H9 (cell line): ENCODE measurements around the gene B3GALT4. TPM values are rescaled to one million over a fixed set of nuclear protein-coding genes. Genes with fewer than 3 reads are reported as not detected.

ENCODE experiments used
- DNase-seq: peaks from one replicate; pipeline ENCODE4 v3.0.0-alpha.2; 2017
- H2AFZ ChIP-seq: one replicate; pipeline ENCODE4 v1.6.1; 2013; ENCODE audit warnings: mild to moderate bottlenecking, low read length, control low read depth, moderate library complexity
- H2AK5ac ChIP-seq: 2 replicates; pipeline ENCODE4 v1.6.1; 2013; ENCODE audit warnings: low read length, control low read depth, mixed read lengths; ENCODE audit not compliant: insufficient read length
- H2BK120ac ChIP-seq: one replicate; pipeline ENCODE4 v1.6.1; 2013; ENCODE audit warnings: low read depth, mild to moderate bottlenecking, low read length, control low read depth, inconsistent platforms; ENCODE audit not compliant: poor library complexity, severe bottlenecking
- H2BK12ac ChIP-seq: 2 replicates; pipeline ENCODE4 v1.6.1; 2013; ENCODE audit warnings: low read length, control low read depth, mixed read lengths, low read depth; ENCODE audit not compliant: insufficient read length
- H2BK15ac ChIP-seq: 2 replicates; pipeline ENCODE4 v1.6.1; 2013; ENCODE audit warnings: low read depth, low read length, control low read depth
- H2BK20ac ChIP-seq: one replicate; pipeline ENCODE4 v1.6.1; 2013; ENCODE audit warnings: low read depth, mild to moderate bottlenecking, low read length, control low read depth, inconsistent platforms; ENCODE audit not compliant: poor library complexity, severe bottlenecking
- H2BK5ac ChIP-seq: 2 replicates; pipeline ENCODE4 v1.6.1; 2013; ENCODE audit warnings: low read length, control low read depth, mixed read lengths; ENCODE audit not compliant: insufficient read length
- H3K14ac ChIP-seq: 2 replicates; pipeline ENCODE4 v1.6.1; 2013; ENCODE audit warnings: low read length, control low read depth; ENCODE audit not compliant: insufficient read depth
- H3K18ac ChIP-seq: 2 replicates; pipeline ENCODE4 v1.6.1; 2013; ENCODE audit warnings: low read depth, mild to moderate bottlenecking, mixed read lengths, low read length, control low read depth; ENCODE audit not compliant: insufficient read length
- H3K23ac ChIP-seq: 2 replicates; pipeline ENCODE4 v1.6.1; 2013; ENCODE audit warnings: low read length, control low read depth, mixed read lengths, low read depth; ENCODE audit not compliant: insufficient read length
- H3K23me2 ChIP-seq: 2 replicates; pipeline ENCODE4 v1.6.1; 2013; ENCODE audit warnings: low read depth, mild to moderate bottlenecking, mixed read lengths, low read length, control low read depth; ENCODE audit not compliant: insufficient read length, poor library complexity, severe bottlenecking
- H3K27ac ChIP-seq: 2 replicates; pipeline ENCODE4 v1.5.1; 2013; ENCODE audit warnings: low read length, control low read depth, mixed read lengths, low read depth; ENCODE audit not compliant: insufficient read length
- H3K27me3 ChIP-seq: 2 replicates; pipeline ENCODE4 v1.6.1; 2013; ENCODE audit warnings: low read length, control low read depth, inconsistent platforms; ENCODE audit not compliant: insufficient read depth
- H3K4ac ChIP-seq: 2 replicates; pipeline ENCODE4 v1.6.1; 2013; ENCODE audit warnings: low read depth, mild to moderate bottlenecking, control low read depth, inconsistent platforms, low read length, moderate library complexity
- H3K4me1 ChIP-seq: 2 replicates; pipeline ENCODE4 v1.6.1; 2013; ENCODE audit warnings: low read length, control low read depth, inconsistent platforms; ENCODE audit not compliant: insufficient read depth
- H3K4me2 ChIP-seq: 2 replicates; pipeline ENCODE4 v1.6.1; 2013; ENCODE audit warnings: low read length, control low read depth, mixed read lengths; ENCODE audit not compliant: insufficient read length, insufficient read depth
- H3K56ac ChIP-seq: 2 replicates; pipeline ENCODE4 v1.6.1; 2013; ENCODE audit warnings: low read depth, mild to moderate bottlenecking, mixed read lengths, low read length, control low read depth; ENCODE audit not compliant: insufficient read length
- H3K79me1 ChIP-seq: 2 replicates; pipeline ENCODE4 v1.6.1; 2013; ENCODE audit warnings: low read depth, mild to moderate bottlenecking, moderate library complexity, low read length, control low read depth, inconsistent platforms; ENCODE audit not compliant: insufficient read depth, poor library complexity, severe bottlenecking
- H3K79me2 ChIP-seq: 2 replicates; pipeline ENCODE4 v1.6.1; 2013; ENCODE audit warnings: low read length, control low read depth, inconsistent platforms; ENCODE audit not compliant: insufficient read depth
- H3K9ac ChIP-seq: 2 replicates; pipeline ENCODE4 v1.6.1; 2013; ENCODE audit warnings: low read length, control low read depth, mixed read lengths; ENCODE audit not compliant: insufficient read length; ENCODE audit errors: extremely low read depth
- H3K9me3 ChIP-seq: one replicate; pipeline ENCODE4 v1.6.1; 2013; ENCODE audit warnings: low read depth, low read length, inconsistent platforms; ENCODE audit not compliant: control insufficient read depth
- H3T11ph ChIP-seq: one replicate; pipeline ENCODE4 v1.6.1; 2013; ENCODE audit warnings: mild to moderate bottlenecking, low read length, control low read depth, inconsistent platforms
- H4K20me1 ChIP-seq: one replicate; pipeline ENCODE4 v1.6.1; 2013; ENCODE audit not compliant: control insufficient read depth, insufficient read length, insufficient read depth
- H4K5ac ChIP-seq: 2 replicates; pipeline ENCODE4 v1.6.1; 2013; ENCODE audit warnings: low read depth, mild to moderate bottlenecking, mixed read lengths, low read length, control low read depth; ENCODE audit not compliant: insufficient read length
- H4K8ac ChIP-seq: replicated peaks from 2 replicates; pipeline ENCODE4 v1.6.1; 2013; ENCODE audit warnings: low read length, control low read depth, mixed read lengths, low read depth; ENCODE audit not compliant: insufficient read length
- H4K91ac ChIP-seq: 2 replicates; pipeline ENCODE4 v1.6.1; 2013; ENCODE audit warnings: low read depth, mild to moderate bottlenecking, moderate library complexity, mixed read lengths, low read length, control low read depth; ENCODE audit not compliant: insufficient read length
- H3K27ac Mint-ChIP-seq, 3 experiments: 2 replicates in 2 of 3; 3 replicates in 1 of 3; pipeline ENCODE4 v1.8.0; 2020 to 2021; ENCODE audit warnings: mixed read lengths in 3 of 3, mild to moderate bottlenecking in 1 of 3, moderate library complexity in 1 of 3
- H3K27me3 Mint-ChIP-seq: 2 replicates; pipeline ENCODE4 v1.8.0; 2021; ENCODE audit warnings: low read depth, mild to moderate bottlenecking, moderate library complexity, mixed read lengths
- H3K36me3 Mint-ChIP-seq, 3 experiments: 2 replicates in 2 of 3; 3 replicates in 1 of 3; pipeline ENCODE4 v1.8.0; 2020 to 2021; ENCODE audit warnings: low read depth in 3 of 3, mixed read lengths in 3 of 3; ENCODE audit not compliant: insufficient read depth in 1 of 3
- H3K4me1 Mint-ChIP-seq, 2 experiments: 2 replicates each; pipeline ENCODE4 v1.8.0; 2020; ENCODE audit warnings: mixed read lengths in 2 of 2
- H3K4me3 Mint-ChIP-seq, 2 experiments: 2 replicates in 1 of 2; 3 replicates in 1 of 2; pipeline ENCODE4 v1.8.0; 2020 to 2021; ENCODE audit warnings: mild to moderate bottlenecking in 2 of 2, mixed read lengths in 2 of 2, moderate library complexity in 1 of 2
- H3K9me3 Mint-ChIP-seq, 2 experiments: 2 replicates in 1 of 2; 3 replicates in 1 of 2; pipeline ENCODE4 v1.8.0; 2020; ENCODE audit warnings: mild to moderate bottlenecking in 2 of 2, mixed read lengths in 2 of 2, moderate library complexity in 1 of 2
- total RNA-seq: library from RNA; stranded (reverse); gene quantifications from 2 replicates; pipeline ENCODE4 v1.2.1, GENCODE V29; 2021
- TF ChIP-seq, protein P1 (sequence below): fragments of 200-600 bp; sonication (generic); conservative IDR thresholded peaks from 3 replicates; pipeline ENCODE4 v1.8.0; 2021; ENCODE audit warnings: antibody characterized with exemption, mild to moderate bottlenecking

B3GALT4 gene
- total RNA-seq, 1 experiment from 2014 or later: 3.2 TPM

DNA sequence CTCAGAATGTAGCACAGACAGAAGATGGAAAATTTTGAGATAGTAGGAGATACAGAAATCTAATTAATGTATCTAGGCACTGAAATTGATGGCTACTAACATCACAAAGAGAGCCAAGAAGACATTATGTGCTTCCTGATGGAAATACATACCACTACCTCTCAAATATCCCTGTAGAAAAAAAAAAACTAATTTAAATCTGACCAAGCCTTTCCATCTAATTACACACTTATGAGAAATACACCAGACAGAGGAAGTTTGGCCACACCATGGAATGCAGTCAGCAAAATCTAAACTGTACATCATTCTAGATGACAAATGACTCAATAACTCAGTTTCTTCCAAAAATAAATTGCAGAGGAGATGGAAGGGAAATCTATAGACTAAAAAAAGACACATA, 24.2 kb upstream of the B3GALT4 start:
- H3T11ph ChIP-seq: no peak overlapping the region
- no peak overlapping the region for H2BK120ac ChIP-seq
- H3K23ac ChIP-seq: no peak overlapping the region
- H3K79me1 ChIP-seq: no peaks in the 10 kb centered on the region
- H3K27me3 ChIP-seq: no peaks in the 10 kb centered on the region; the same call in 1 of the 2 replicates
- Mint-ChIP-seq H3K9me3 (no peaks in the 10 kb centered on the region; a peak in 1 of 5 replicates), H3K27ac (no peak overlapping the region), H3K36me3 (peaks cover 11 to 36% (median 29%) of the 10 kb centered on the region in 3 experiments), H3K27me3 (peaks cover 13% of the 10 kb centered on the region), H3K4me3 (no peak overlapping the region), H3K4me1 (peaks cover 20 to 24% of the 10 kb centered on the region in 2 experiments)
- H3K9me3 ChIP-seq: no peaks in the 10 kb centered on the region
- no peak overlapping the region for H2BK20ac ChIP-seq
- no peak overlapping the region for H4K8ac ChIP-seq
- DNase-seq: no peak
- H3K27ac ChIP-seq: no peak overlapping the region
- TF ChIP-seq, protein P1, sequence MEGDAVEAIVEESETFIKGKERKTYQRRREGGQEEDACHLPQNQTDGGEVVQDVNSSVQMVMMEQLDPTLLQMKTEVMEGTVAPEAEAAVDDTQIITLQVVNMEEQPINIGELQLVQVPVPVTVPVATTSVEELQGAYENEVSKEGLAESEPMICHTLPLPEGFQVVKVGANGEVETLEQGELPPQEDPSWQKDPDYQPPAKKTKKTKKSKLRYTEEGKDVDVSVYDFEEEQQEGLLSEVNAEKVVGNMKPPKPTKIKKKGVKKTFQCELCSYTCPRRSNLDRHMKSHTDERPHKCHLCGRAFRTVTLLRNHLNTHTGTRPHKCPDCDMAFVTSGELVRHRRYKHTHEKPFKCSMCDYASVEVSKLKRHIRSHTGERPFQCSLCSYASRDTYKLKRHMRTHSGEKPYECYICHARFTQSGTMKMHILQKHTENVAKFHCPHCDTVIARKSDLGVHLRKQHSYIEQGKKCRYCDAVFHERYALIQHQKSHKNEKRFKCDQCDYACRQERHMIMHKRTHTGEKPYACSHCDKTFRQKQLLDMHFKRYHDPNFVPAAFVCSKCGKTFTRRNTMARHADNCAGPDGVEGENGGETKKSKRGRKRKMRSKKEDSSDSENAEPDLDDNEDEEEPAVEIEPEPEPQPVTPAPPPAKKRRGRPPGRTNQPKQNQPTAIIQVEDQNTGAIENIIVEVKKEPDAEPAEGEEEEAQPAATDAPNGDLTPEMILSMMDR: no peak
- no peak overlapping the region for H2AK5ac ChIP-seq
- H3K23me2 ChIP-seq: peaks cover 17% of the 10 kb centered on the region
- H2BK15ac ChIP-seq: no peak overlapping the region
- no peak overlapping the region for H3K4me2 ChIP-seq
- H3K4me1 ChIP-seq: no peaks in the 10 kb centered on the region; the same call in 1 of the 2 replicates
- no peaks in the 10 kb centered on the region for H3K79me2 ChIP-seq
- H2AFZ ChIP-seq: no peak overlapping the region
- H2BK12ac ChIP-seq: no peak overlapping the region
- no peak overlapping the region for H3K14ac ChIP-seq
- no peak overlapping the region for H4K91ac ChIP-seq
- no peak overlapping the region for H3K18ac ChIP-seq
- H4K20me1 ChIP-seq: no peaks in the 10 kb centered on the region
- H4K5ac ChIP-seq: no peak overlapping the region
- H2BK5ac ChIP-seq: no peak overlapping the region
- no peak overlapping the region for H3K9ac ChIP-seq
- H3K4ac ChIP-seq: no peak overlapping the region
- H3K56ac ChIP-seq: no peak overlapping the region
